GM12801 (cell line): ENCODE measurements around the gene ERGIC1.

Experiments
- TF ChIP-seq, protein P1 (sequence below): IDR thresholded peaks from one replicate; pipeline ENCODE4 v1.5.1; 2011; ENCODE audit warnings: control low read depth; ENCODE audit not compliant: insufficient read length; ENCODE audit errors: extremely low read depth

ERGIC1 gene

DNA sequence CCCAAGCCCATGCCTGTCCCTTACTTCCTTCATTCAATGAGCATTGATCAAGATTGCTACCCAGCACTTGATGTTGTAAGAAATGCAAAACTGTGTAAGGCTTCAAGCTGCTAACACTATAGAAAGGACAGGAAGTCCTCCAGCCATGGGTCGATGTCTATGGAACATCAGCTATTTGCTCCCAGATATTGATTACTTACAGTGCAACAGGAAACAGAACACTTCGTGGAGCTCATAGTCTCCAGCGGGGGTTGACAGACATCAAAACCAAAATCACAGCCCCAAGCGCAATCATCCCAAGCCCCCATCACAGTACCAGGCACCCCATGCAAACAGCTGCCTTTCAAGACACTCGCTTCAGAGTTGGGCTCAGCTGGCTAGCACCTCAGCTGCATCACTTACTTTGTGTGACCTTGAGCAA is 36.3 kb upstream of the ERGIC1 start:
- TF ChIP-seq, protein P1, sequence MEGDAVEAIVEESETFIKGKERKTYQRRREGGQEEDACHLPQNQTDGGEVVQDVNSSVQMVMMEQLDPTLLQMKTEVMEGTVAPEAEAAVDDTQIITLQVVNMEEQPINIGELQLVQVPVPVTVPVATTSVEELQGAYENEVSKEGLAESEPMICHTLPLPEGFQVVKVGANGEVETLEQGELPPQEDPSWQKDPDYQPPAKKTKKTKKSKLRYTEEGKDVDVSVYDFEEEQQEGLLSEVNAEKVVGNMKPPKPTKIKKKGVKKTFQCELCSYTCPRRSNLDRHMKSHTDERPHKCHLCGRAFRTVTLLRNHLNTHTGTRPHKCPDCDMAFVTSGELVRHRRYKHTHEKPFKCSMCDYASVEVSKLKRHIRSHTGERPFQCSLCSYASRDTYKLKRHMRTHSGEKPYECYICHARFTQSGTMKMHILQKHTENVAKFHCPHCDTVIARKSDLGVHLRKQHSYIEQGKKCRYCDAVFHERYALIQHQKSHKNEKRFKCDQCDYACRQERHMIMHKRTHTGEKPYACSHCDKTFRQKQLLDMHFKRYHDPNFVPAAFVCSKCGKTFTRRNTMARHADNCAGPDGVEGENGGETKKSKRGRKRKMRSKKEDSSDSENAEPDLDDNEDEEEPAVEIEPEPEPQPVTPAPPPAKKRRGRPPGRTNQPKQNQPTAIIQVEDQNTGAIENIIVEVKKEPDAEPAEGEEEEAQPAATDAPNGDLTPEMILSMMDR = no peak

- TF ChIP-seq, protein P1 = no peak
These were observed 35.4 kb upstream of the ERGIC1 start for GRCh38 chr5:172798422-172799215.

DNA sequence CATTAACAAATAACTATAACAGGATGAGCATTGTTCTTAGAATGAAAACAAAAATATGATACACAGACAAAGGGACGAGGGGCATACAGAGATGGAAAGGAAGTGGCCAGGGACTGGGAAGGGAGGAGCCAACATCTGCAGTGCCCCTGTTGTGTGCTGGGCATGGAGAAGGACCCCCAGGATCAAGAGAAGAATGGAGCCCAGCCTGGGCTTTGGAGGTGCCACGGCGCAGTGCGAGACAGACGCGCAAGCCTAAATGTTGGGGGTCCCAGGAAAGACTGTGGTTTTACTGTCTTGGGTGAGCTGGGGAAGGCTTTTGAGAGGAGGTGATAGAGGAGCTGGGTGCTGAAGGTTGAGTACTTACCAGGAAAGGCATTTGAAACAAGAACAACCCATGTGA is 34.6 kb upstream of the ERGIC1 start:
- TF ChIP-seq, protein P1 = no peak

DNA sequence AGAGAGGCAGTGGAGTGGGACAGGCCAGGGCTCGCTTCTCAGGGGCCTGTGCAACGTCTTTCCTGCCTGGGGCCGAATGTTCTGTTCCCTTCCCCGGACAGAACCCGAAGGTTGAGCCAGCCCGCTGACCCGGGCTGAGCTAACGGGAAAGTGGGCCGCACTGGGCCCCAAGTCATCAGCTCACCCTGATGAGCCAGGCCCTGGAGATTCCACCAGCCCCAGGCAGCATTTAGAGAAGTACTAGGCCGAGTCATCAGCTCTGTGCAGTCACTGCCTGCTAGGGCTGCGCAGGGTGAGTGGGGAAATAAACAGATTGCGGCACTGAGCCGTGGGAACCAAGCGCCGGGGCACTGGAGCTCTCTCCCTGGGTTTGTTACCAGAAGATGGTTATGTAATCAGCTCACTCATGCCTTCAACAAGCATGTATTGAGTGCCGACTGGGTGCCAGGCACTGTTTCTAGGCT is 33.9 kb upstream of the ERGIC1 start:
- TF ChIP-seq, protein P1 = no peak

DNA sequence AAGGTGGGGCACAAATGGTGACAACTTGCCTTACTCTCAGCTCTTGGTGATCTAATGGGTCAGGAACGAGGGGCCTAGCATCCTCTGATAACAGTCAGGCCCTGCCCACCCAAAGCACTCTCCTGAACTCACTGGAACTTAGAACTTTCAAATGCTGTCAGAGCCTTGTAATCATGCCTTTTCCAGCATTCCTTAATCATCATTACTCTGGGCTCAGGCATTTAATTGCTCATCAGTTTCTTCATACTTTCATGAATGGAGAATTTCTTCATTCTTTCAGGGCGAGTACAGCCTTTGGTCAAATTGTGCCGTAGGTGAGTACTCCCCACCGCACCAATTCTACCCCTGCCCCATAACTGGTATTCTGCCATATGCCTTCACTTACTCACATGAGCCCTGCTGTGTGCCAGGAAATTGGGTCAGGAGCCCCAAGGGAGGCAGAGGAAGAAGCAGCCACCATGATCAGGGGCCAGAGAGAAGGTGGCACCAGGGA is 32.8 kb upstream of the ERGIC1 start:
- TF ChIP-seq, protein P1 = no peak

DNA sequence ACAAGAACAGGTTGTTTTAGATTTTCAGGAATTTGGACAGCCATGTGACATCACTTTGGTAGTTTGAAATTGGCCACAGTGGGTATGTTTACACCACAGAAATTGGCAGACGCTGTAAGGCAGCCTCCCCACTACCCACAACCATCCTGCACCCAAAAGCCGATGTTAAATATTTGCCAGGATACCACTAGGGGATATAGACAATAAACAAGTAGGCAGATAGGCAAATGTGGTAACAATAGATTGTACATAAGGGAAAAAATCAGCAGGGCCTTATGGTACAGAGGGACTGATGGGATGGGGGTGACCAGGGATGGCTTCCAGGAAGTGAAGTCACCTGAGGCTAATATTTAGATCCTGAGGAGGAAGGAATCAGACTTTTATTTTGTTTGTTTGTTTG is 31.9 kb upstream of the ERGIC1 start:
- TF ChIP-seq, protein P1 = no peak

GRCh38 chr5:172802567-172803176 is 31.4 kb upstream of the ERGIC1 start:
- TF ChIP-seq, protein P1 = no peak
